Ovary (tissue), 3 donors: ENCODE measurements around the gene NUDT8.
"Not testable (repeated sequence)": the region's sequence is repeated elsewhere in the genome, so short reads cannot be mapped to it uniquely, and the experiment has no call there.

Experiments used
- EP300 ChIP-seq: sonication (generic); formaldehyde crosslinking; IDR thresholded peaks from one replicate; pipeline ENCODE4 v1.6.1; 2017; ENCODE audit warnings: antibody characterized with exemption
- POLR2A ChIP-seq: fragments of 450-650 bp; IDR thresholded peaks from one replicate; pipeline ENCODE4 v1.6.1; 2017; ENCODE audit warnings: antibody characterized with exemption, mild to moderate bottlenecking, moderate library complexity
- TF ChIP-seq, protein P1 (sequence below), 3 donors: fragments of 450-650 bp in 2 of 3; fragments of 200-600 bp in 1 of 3; IDR thresholded peaks; one replicate each; pipeline versions ENCODE4 v1.5.1 to v1.8.0; 2016 to 2022; ENCODE audit warnings: antibody characterized with exemption in 3 of 3, mild to moderate bottlenecking in 1 of 3
- donor health status: DM: no; HTN: no; CAD: no.

DNA sequence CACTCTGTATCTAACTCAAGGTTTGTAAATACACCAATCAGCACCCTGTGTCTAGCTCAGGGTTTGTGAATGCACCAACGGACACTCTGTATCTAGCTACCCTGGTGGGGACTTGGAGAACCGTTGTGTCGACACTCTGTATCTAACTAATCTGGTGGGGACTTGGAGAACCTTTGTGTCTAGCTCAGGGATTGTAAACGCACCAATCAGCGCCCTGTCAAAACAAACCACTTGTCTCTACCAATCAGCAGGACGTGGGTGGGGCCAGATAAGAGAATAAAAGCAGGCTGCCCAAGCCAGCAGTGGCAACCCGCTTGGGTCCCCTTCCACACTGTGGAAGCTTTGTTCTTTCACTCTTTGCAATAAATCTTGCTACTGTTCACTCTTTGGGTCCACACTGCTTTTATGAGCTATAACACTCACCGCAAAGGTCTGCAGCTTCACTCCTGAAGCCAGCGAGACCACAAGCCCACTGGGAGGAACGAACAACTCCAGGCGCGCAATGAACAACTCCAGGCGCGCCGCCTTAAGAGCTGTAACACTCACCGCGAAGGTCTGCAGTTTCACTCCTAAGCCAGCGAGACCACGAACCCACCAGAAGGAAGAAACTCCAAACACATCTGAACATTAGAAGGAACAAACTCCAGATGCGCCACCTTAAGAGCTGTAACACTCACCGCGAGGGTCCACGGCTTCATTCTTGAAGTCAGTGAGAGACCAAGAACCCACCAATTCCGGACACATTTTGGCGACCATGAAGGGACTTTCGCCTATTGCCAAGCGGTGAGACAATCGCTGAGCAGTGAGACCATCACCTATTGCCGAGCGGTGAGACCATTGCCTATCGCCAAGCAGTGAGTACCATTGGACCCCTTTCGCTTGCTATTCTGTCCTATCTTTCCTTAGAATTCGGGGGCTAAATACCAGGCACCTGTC, 9.8 kb downstream of the NUDT8 start:
- TF ChIP-seq, protein P1, sequence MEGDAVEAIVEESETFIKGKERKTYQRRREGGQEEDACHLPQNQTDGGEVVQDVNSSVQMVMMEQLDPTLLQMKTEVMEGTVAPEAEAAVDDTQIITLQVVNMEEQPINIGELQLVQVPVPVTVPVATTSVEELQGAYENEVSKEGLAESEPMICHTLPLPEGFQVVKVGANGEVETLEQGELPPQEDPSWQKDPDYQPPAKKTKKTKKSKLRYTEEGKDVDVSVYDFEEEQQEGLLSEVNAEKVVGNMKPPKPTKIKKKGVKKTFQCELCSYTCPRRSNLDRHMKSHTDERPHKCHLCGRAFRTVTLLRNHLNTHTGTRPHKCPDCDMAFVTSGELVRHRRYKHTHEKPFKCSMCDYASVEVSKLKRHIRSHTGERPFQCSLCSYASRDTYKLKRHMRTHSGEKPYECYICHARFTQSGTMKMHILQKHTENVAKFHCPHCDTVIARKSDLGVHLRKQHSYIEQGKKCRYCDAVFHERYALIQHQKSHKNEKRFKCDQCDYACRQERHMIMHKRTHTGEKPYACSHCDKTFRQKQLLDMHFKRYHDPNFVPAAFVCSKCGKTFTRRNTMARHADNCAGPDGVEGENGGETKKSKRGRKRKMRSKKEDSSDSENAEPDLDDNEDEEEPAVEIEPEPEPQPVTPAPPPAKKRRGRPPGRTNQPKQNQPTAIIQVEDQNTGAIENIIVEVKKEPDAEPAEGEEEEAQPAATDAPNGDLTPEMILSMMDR (IDR thresholded peaks at IDR 0.05), result not testable (repeated sequence)
- TF ChIP-seq POLR2A, EP300: not testable (repeated sequence)
